T-cell (primary cell): Measurements from ENCODE around the gene SEMA5B. TPM values are rescaled to one million over a fixed set of nuclear protein-coding genes. Genes with fewer than 3 reads are reported as not detected.

ENCODE experiments used
- ATAC-seq, 4 experiments: fragments of 200-7000 bp in 3 of 4; fragments of 150-1000 bp in 1 of 4; cut with Tn5 transposase; replicated peaks in 1 of 4; 1 replicate in 3 of 4; 2 replicates in 1 of 4; pipeline ENCODE4 v1.10.0; 2021; ENCODE audit warnings: moderate library complexity in 3 of 4, mild to moderate bottlenecking in 2 of 4, moderate number of reproducible peaks in 1 of 4
- CTCF ChIA-PET, 2 donors: fragments of 300-600 bp; sonication (Branson Sonifier 250); formaldehyde crosslinking; loops; one replicate each; lab custom pipeline; 2022; ENCODE audit warnings: antibody characterized with exemption in 2 of 2; lab: Charles Lee
- POLR2A ChIA-PET, 2 donors: fragments of 300-600 bp; sonication (Branson Sonifier 250); formaldehyde crosslinking; loops; one replicate each; lab custom pipeline; 2022; ENCODE audit warnings: antibody characterized with exemption in 2 of 2; lab: Charles Lee
- DNase-seq, 35 experiments: peaks; one replicate each; pipeline versions ENCODE4 v3.0.0 to v3.0.0-alpha.2; 2013 to 2023
- H3K27ac ChIP-seq: one replicate; pipeline ENCODE4 v1.5.1; 2013; ENCODE audit warnings: low read length
- H3K27me3 ChIP-seq, 2 experiments: replicated peaks in 1 of 2; 1 replicate in 1 of 2; 2 replicates in 1 of 2; pipeline versions ENCODE4 v1.6.1 to v1.7.0; 2013; ENCODE audit warnings: low read length in 1 of 2, mixed read lengths in 1 of 2; ENCODE audit not compliant: control insufficient read depth in 2 of 2, insufficient read depth in 2 of 2; ENCODE audit errors: extremely low read depth in 1 of 2
- H3K36me3 ChIP-seq, 2 donors: 1 replicate in 1 of 2; 2 replicates in 1 of 2; pipeline versions ENCODE4 v1.6.1 to v1.7.0; 2013; ENCODE audit warnings: low read length in 1 of 2; ENCODE audit not compliant: control insufficient read depth in 2 of 2, insufficient read depth in 1 of 2; ENCODE audit errors: extremely low read depth in 1 of 2
- H3K4me1 ChIP-seq, 2 experiments: 1 replicate in 1 of 2; 2 replicates in 1 of 2; pipeline versions ENCODE4 v1.6.1 to v1.7.0; 2013; ENCODE audit warnings: low read length in 2 of 2, mixed read lengths in 1 of 2; ENCODE audit not compliant: insufficient read depth in 2 of 2, control insufficient read depth in 1 of 2; ENCODE audit errors: extremely low read depth in 1 of 2
- H3K4me3 ChIP-seq, 2 donors: 1 replicate in 1 of 2; 2 replicates in 1 of 2; pipeline versions ENCODE4 v1.5.1 to v1.7.0; 2013; ENCODE audit warnings: mild to moderate bottlenecking in 2 of 2, low read length in 1 of 2, moderate library complexity in 1 of 2; ENCODE audit not compliant: control insufficient read depth in 1 of 2; ENCODE audit errors: extremely low read depth in 1 of 2
- H3K9me3 ChIP-seq: 2 replicates; pipeline ENCODE4 v1.7.0; 2013
- H3K27ac Mint-ChIP-seq, 2 donors: one replicate each; pipeline ENCODE4 v1.8.0; 2020 to 2021; ENCODE audit warnings: mild to moderate bottlenecking in 2 of 2, mixed read lengths in 2 of 2
- H3K27me3 Mint-ChIP-seq, 2 donors: one replicate each; pipeline ENCODE4 v1.8.0; 2021 to 2022; ENCODE audit warnings: mixed read lengths in 2 of 2
- H3K36me3 Mint-ChIP-seq: one replicate; pipeline ENCODE4 v1.8.0; 2021; ENCODE audit warnings: mixed read lengths
- H3K4me1 Mint-ChIP-seq, 3 donors: one replicate each; pipeline ENCODE4 v1.8.0; 2020 to 2022; ENCODE audit warnings: mixed read lengths in 3 of 3, mild to moderate bottlenecking in 1 of 3
- H3K4me3 Mint-ChIP-seq, 3 donors: one replicate each; pipeline ENCODE4 v1.8.0; 2020 to 2022; ENCODE audit warnings: mild to moderate bottlenecking in 3 of 3, mixed read lengths in 3 of 3, moderate library complexity in 3 of 3
- H3K9me3 Mint-ChIP-seq, 3 donors: one replicate each; pipeline ENCODE4 v1.8.0; 2020 to 2022; ENCODE audit warnings: mixed read lengths in 3 of 3
- WGBS: methylation state at CpG from one replicate; pipeline ENCODE4 v1.1.5; 2013; ENCODE audit warnings: missing lambda C conversion rate; ENCODE audit not compliant: insufficient coverage; 5-methylcytosine and 5-hydroxymethylcytosine counted together
- total RNA-seq, 35 experiments: library from RNA in 6 of 35; stranded (reverse) in 6 of 35; fragments of 120-200 nt in 1 of 35; gene quantifications; one replicate each; pipeline versions ENCODE4 v1.2.1 to v1.2.4 and lab custom pipeline; 2013 to 2026

SEMA5B gene
- total RNA-seq, 5 donors from 2014 or later (not counting 1 experiment from before 2014, with no cell fraction given) = 0.08 to 0.32 (median 0.21) TPM; not detected in 1

DNA sequence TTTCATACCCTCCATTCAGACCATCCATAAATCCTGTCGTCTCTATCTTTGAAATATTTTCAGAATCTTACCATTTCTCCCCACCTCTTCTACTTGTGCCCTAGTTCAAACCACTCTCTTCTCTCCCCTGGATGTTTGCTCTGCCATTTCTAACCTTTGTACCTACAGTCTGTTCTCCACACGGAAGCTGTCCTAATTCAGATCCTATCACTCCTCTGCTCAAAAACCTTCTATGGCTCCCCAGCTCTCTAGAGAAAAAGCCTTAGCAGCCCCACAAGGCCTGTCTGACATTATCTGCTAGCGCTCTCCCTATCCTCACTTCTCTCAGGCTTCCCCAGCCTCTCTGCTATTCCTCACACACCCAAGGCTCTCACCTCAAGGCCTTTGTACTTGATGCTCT lies 4.5 kb upstream of the SEMA5B start:
- H3K4me1 Mint-ChIP-seq = peaks cover 7 to 9% (median 8%) of the 10 kb centered on the region in 3 donors
- no peak overlapping the region for H3K4me3 ChIP-seq
- no peak overlapping the region for H3K27ac Mint-ChIP-seq
- peaks cover 3 to 11% of the 10 kb centered on the region in 2 experiments for H3K4me1 ChIP-seq
- H3K36me3 ChIP-seq = no peaks in the 10 kb centered on the region
- ATAC-seq (no peak), DNase-seq (no peak)
- no peaks in the 10 kb centered on the region for H3K9me3 Mint-ChIP-seq
- ChIA-PET POLR2A (no interaction called here), CTCF (no interaction called here)
- H3K36me3 Mint-ChIP-seq = no peaks in the 10 kb centered on the region
- H3K27ac ChIP-seq = no peak overlapping the region
- H3K9me3 ChIP-seq = no peaks in the 10 kb centered on the region
- H3K27me3 ChIP-seq = peaks cover 8 to 45% of the 10 kb centered on the region in 2 experiments
- no peak overlapping the region for H3K4me3 Mint-ChIP-seq
- H3K27me3 Mint-ChIP-seq = peaks cover 48 to 53% of the 10 kb centered on the region in 2 donors
- 90% methylated on average over 3 of the region's 3 CpGs for WGBS

DNA sequence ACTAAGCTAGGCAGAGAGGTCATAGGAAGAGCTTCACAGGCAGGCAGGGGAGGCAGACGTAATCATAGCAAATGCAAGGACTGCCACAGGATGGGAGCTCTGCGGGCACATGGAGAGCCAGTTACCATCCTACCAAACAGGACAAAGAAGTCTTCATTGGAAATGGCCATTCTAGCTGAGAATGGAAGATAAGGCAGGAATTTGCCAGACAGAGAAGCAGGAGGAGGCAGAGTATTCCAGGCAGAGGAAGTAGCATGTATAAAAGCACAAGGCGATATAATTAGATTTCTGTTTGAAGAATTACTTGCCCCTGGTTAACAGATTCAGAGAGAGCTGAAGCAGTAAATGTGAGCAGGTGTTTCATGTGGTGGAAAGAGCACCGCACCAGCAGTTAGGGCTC lies 3.5 kb upstream of the SEMA5B start:
- peaks cover 11 to 14% (median 13%) of the 10 kb centered on the region in 3 donors for H3K4me1 Mint-ChIP-seq
- ChIA-PET CTCF (interaction anchor here in 1 of 2 donors (0.7 kb wide), 1 partner anchor 570 kb away, joined by 3 read pairs; no protein-coding TSS in a partner anchor), POLR2A (no interaction called here)
- no peaks in the 10 kb centered on the region for H3K9me3 Mint-ChIP-seq
- no peak for DNase-seq
- H3K4me3 Mint-ChIP-seq = no peak overlapping the region
- 89% methylated on average over 1 of the region's 4 CpGs for WGBS
- H3K27me3 Mint-ChIP-seq = peaks cover 48 to 53% of the 10 kb centered on the region in 2 donors
- peaks cover 8 to 55% of the 10 kb centered on the region in 2 experiments for H3K27me3 ChIP-seq
- H3K4me3 ChIP-seq = no peak overlapping the region
- H3K9me3 ChIP-seq = no peaks in the 10 kb centered on the region
- no peaks in the 10 kb centered on the region for H3K36me3 ChIP-seq
- no peak overlapping the region for H3K27ac Mint-ChIP-seq
- ATAC-seq = no peak
- no peaks in the 10 kb centered on the region for H3K36me3 Mint-ChIP-seq
- H3K4me1 ChIP-seq = peaks cover 3 to 22% of the 10 kb centered on the region in 2 experiments
- no peak overlapping the region for H3K27ac ChIP-seq

DNA sequence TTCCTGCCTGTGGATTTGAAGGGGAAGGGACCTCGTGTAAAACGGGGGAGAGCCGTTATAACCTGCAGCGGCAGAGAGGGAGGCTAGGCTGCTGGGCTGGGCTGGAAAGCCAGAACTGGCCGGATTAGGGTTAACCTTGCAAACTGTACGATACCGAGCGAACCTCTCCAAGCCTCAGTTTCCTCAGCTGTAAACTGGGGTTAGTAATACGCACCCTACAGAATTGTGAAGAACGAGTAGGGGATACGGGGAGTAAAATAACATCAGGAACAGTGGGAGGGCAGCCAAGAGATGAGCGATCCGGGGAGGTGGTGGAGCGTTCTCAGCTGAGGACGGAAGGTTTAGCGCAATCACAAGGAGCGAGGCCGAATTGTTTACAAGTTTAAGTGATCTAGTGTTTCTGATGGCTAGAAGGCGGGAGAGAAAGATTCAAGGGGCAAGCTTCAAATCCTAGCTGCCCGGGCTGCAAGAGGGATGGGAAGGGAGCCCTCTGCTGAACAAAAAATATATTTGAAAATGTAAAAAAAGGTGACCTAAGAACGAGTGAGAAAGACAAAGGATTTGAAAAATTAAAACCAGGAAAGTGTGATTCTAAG lies 768 bp upstream of the SEMA5B start:
- no peaks in the 10 kb centered on the region for H3K36me3 ChIP-seq
- peaks cover 3 to 23% of the 10 kb centered on the region in 2 experiments for H3K4me1 ChIP-seq
- H3K27me3 ChIP-seq = peaks cover 8 to 64% of the 10 kb centered on the region in 2 experiments
- peak; percentile 28 to 57 (median 30) for ATAC-seq
- 3% methylated on average over 20 of the region's 21 CpGs for WGBS
- Mint-ChIP-seq H3K9me3 (no peaks in the 10 kb centered on the region), H3K27ac (no peak overlapping the region), H3K36me3 (no peaks in the 10 kb centered on the region), H3K4me3 (peak overlapping the region; percentile 72 to 81 (median 73)), H3K4me1 (peaks cover 16 to 21% (median 17%) of the 10 kb centered on the region in 3 donors), H3K27me3 (peaks cover 40 to 57% of the 10 kb centered on the region in 2 donors)
- ChIA-PET CTCF (interaction anchor here (0.7 to 1.6 kb wide), 5 partner anchors 9 to 1482 kb away, joined by 4 to 7 read pairs (median 4); partner anchors contain the start of gene POLQ (in 1 of the 2)), POLR2A (no interaction called here)
- H3K27ac ChIP-seq = no peak overlapping the region
- DNase-seq = peak in 7 of 35 experiments; percentile 2 to 47 (median 10)
- no peaks in the 10 kb centered on the region for H3K9me3 ChIP-seq
- peak overlapping the region; percentile 42 to 93 for H3K4me3 ChIP-seq

DNA sequence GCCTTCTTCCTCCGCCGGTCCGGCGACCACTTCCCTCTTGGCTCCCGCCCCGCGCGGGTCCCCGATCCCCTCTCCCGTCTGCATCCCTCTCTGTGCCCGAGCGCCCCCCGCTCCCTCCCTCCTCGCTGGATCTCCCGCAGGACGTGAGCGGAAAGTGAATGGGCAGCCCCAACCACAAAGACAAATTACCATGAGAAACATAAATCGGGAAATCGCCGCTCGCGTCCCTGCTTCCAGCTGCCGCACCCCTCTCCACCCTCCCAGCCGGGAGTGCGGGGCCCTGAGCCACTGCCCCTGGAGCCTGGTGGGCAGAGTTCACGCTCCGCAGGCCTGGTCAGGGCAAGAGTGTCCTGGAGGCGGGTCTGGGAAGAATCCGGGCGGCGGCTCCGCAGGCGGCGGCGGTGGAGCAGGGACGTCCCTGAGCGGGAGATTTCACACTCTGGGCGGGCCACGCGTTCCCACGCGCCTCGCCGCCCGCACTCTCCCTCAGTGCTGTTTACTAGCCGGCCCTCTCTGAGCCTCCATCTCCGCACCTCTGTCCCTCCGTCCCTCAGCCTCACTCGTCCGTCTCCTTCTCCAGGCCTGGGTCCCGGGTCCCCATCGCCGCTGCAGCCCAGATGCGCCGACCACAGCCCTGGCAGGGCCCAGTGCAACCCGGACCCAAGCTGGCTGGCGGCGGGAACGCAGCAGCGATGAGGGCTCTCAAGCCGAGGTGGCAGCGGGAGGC lies 835 bp downstream of the SEMA5B start:
- Histone ChIP-seq H3K4me1 (peaks cover 3 to 23% of the 10 kb centered on the region in 2 experiments), H3K27me3 (peaks cover 8 to 57% of the 10 kb centered on the region in 2 experiments), H3K36me3 (no peaks in the 10 kb centered on the region), H3K9me3 (no peaks in the 10 kb centered on the region), H3K27ac (no peak overlapping the region), H3K4me3 (peak overlapping the region; percentile 5 to 93)
- CTCF ChIA-PET = interaction anchor here (0.5 to 1.1 kb wide), 6 partner anchors 12 to 539 kb away, joined by 3 to 9 read pairs (median 4); no protein-coding TSS in a partner anchor
- Mint-ChIP-seq H3K27ac (no peak overlapping the region), H3K9me3 (no peaks in the 10 kb centered on the region), H3K4me1 (peaks cover 16 to 21% (median 17%) of the 10 kb centered on the region in 3 donors), H3K4me3 (peak overlapping the region; percentile 67 to 73 (median 68)), H3K36me3 (no peaks in the 10 kb centered on the region), H3K27me3 (peaks cover 47 to 61% of the 10 kb centered on the region in 2 donors)
- peak; percentile 20 to 29 (median 28) for ATAC-seq
- under 1% methylated on average over 56 of the region's 62 CpGs for WGBS
- POLR2A ChIA-PET = no interaction called here
- DNase-seq = peak in 6 of 35 experiments; percentile 2 to 9 (median 6)

DNA sequence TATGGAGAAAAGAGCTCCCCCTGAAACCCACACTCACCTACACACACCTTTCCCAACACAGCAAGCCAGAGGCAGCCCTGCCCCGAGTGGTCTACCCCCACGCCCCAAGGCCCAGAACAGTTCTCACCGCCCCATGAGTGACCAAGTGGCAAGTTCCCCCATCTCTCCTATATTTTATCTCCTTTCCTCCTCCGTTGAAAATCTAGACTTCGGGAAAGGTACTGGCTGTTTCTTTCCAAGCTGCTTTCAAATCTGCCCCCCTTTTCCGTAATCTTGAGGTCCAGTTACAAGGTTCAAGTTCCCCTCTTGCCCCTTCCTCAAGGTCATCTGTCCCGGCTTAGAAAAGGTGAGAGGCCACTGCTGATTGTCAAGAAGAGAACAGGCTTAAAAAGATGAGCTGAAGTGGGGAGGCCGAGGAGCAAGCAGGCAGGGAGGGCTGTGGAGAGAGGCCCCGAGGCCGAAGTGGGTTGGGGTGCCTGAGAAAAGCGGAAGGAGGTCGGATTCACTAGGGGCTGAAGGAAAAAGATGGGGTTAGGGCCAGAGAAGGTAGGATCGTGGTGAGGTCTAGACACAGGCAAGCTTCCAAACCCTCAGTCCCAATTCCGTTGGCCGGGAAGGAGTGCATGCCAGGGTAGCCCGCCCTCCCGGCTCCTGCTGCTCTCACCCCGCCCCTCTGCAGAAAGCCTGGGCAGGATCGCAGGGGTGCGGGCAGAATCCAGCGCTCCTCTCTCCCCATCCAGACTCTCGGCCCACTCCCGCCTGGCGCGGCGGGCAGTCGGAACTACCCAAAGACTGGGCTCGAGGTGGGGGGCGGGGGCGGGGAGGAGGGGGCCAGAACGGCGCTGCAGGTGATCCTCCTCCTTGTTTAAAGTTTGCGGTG lies 1.7 kb downstream of the SEMA5B start:
- no peak for ATAC-seq
- Histone ChIP-seq H3K27ac (no peak overlapping the region), H3K36me3 (no peaks in the 10 kb centered on the region), H3K4me3 (no peak overlapping the region), H3K4me1 (peaks cover 3 to 23% of the 10 kb centered on the region in 2 experiments), H3K27me3 (peaks cover 8 to 60% of the 10 kb centered on the region in 2 experiments), H3K9me3 (no peaks in the 10 kb centered on the region)
- ChIA-PET POLR2A (interaction anchor here in 1 of 2 donors (0.7 kb wide), 1 partner anchor 642 kb away, joined by 3 read pairs; the partner anchor contains the start of gene FAM162A), CTCF (no interaction called here)
- H3K27me3 Mint-ChIP-seq = peaks cover 55 to 70% of the 10 kb centered on the region in 2 donors
- no peaks in the 10 kb centered on the region for H3K36me3 Mint-ChIP-seq
- WGBS = 26% methylated on average over 9 of the region's 33 CpGs
- DNase-seq = no peak
- no peaks in the 10 kb centered on the region for H3K9me3 Mint-ChIP-seq
- peaks cover 16 to 21% (median 17%) of the 10 kb centered on the region in 3 donors for H3K4me1 Mint-ChIP-seq
- H3K4me3 Mint-ChIP-seq = peak overlapping the region; percentile 55 to 73 (median 60)
- no peak overlapping the region for H3K27ac Mint-ChIP-seq
